Measurements from ENCODE around the gene CDK5R1.
A peak's percentile ranks its signal among the peaks of the same experiment; 100 is the strongest.

The CDK5R1 gene

GRCh38 chr17:32494621-32495358, 8.0 kb downstream of the CDK5R1 start:
- DNase-seq: peak; percentile 39

- no peak for DNase-seq
These were observed 8.8 kb downstream of the CDK5R1 start for GRCh38 chr17:32495359-32496231.

- no peak for DNase-seq
These were observed 9.7 kb downstream of the CDK5R1 start for GRCh38 chr17:32496395-32497073.

GRCh38 chr17:32497431-32498205, 10.8 kb downstream of the CDK5R1 start:
- no peak for DNase-seq

GRCh38 chr17:32498391-32498790, 11.6 kb downstream of the CDK5R1 start:
- DNase-seq: peak; percentile 27

- DNase-seq: no peak
These were observed 15.2 kb downstream of the CDK5R1 start for GRCh38 chr17:32502013-32502412.

- no peak for DNase-seq
These were observed 15.9 kb downstream of the CDK5R1 start for GRCh38 chr17:32502710-32503109.

GRCh38 chr17:32503251-32504165, 16.7 kb downstream of the CDK5R1 start:
- DNase-seq: no peak

GRCh38 chr17:32504166-32504990, 17.6 kb downstream of the CDK5R1 start:
- no peak for DNase-seq

GRCh38 chr17:32508926-32509325, 22.1 kb downstream of the CDK5R1 start:
- no peak for DNase-seq

- DNase-seq: no peak
These were observed 23.7 kb downstream of the CDK5R1 start for GRCh38 chr17:32510466-32510865.

- DNase-seq: no peak
These were observed 25.5 kb downstream of the CDK5R1 start for GRCh38 chr17:32512328-32512727.

- DNase-seq: no peak
These were observed 26.8 kb downstream of the CDK5R1 start for GRCh38 chr17:32513579-32513978.

- DNase-seq: no peak
These were observed 27.8 kb downstream of the CDK5R1 start for GRCh38 chr17:32514606-32515005.

GRCh38 chr17:32515677-32516383, 29.0 kb downstream of the CDK5R1 start:
- DNase-seq: no peak

- DNase-seq: peak; percentile 47
These were observed 29.7 kb downstream of the CDK5R1 start for GRCh38 chr17:32516450-32516849.

- DNase-seq: no peak
These were observed 30.3 kb downstream of the CDK5R1 start for GRCh38 chr17:32516940-32517701.

GRCh38 chr17:32517982-32518381, 31.2 kb downstream of the CDK5R1 start:
- no peak for DNase-seq

GRCh38 chr17:32518646-32519227, 31.9 kb downstream of the CDK5R1 start:
- no peak for DNase-seq
